HFFc6 (cell line): ENCODE measurements around the gene TEX2. TPM values are rescaled to one million over a fixed set of nuclear protein-coding genes. Genes with fewer than 3 reads are reported as not detected.
"Not testable (repeated sequence)": the region's sequence is repeated elsewhere in the genome, so short reads cannot be mapped to it uniquely, and the experiment has no call there.

Source experiments
- DNase-seq: peaks from one replicate; pipeline ENCODE4 v3.0.0-alpha.2; 2018
- H3K27ac Mint-ChIP-seq: 2 replicates; pipeline ENCODE4 v1.8.0; 2020; ENCODE audit warnings: mild to moderate bottlenecking, mixed read lengths
- H3K27me3 Mint-ChIP-seq: 2 replicates; pipeline ENCODE4 v1.8.0; 2021; ENCODE audit warnings: mild to moderate bottlenecking, moderate library complexity, mixed read lengths; ENCODE audit not compliant: insufficient read depth
- H3K36me3 Mint-ChIP-seq: 2 replicates; pipeline ENCODE4 v1.8.0; 2021; ENCODE audit warnings: low read depth, mixed read lengths
- H3K4me1 Mint-ChIP-seq: 2 replicates; pipeline ENCODE4 v1.8.0; 2020; ENCODE audit warnings: low read depth, mixed read lengths
- H3K4me3 Mint-ChIP-seq: 2 replicates; pipeline ENCODE4 v1.8.0; 2020; ENCODE audit warnings: mild to moderate bottlenecking, moderate library complexity, mixed read lengths
- H3K9me3 Mint-ChIP-seq: 2 replicates; pipeline ENCODE4 v1.8.0; 2020; ENCODE audit warnings: mild to moderate bottlenecking, mixed read lengths
- CTCF ChIP-seq: fragments of 200-600 bp; sonication (generic); IDR thresholded peaks from 2 replicates; pipeline ENCODE4 v1.5.0; 2021; ENCODE audit warnings: antibody characterized with exemption, mild to moderate bottlenecking
- total RNA-seq, 6 experiments: library from RNA; stranded (reverse); fragmentation: NEBNext Ultra II Directional; extraction: Animal tissue kit (Norgen Biotek cat#: 25700); gene quantifications; 2 replicates in 1 of 6; 3 replicates in 5 of 6; pipeline ENCODE4 v1.2.3, GENCODE V29; 2021

Gene TEX2
- total RNA-seq, 6 experiments from 2014 or later: 41.2 to 58.7 (median 44.4) TPM

DNA sequence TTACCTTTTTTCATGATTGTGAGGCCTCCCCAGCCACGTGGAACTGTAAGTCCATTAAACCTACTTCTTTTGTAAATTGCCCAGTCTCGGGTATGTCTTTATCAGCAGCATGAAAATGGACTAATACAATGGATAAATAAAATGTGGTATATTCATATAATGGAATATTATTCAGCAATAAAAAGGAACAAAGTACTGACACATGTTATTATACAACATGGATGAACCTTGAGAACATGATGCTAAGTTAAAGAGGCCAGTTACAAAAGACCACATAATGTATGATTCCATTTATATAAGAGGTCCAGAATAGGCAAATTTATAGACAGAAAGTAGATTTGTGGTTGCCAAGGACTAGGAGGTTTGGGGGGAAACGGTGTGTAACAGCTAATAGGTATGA, 138.5 kb downstream of the TEX2 start:
- H3K4me3 Mint-ChIP-seq: no peak overlapping the region
- peaks cover 2% of the 10 kb centered on the region; the same call in 1 of the 2 replicates for H3K27me3 Mint-ChIP-seq
- H3K4me1 Mint-ChIP-seq: peaks cover 45% of the 10 kb centered on the region
- peaks cover 10% of the 10 kb centered on the region for H3K36me3 Mint-ChIP-seq
- no peak for TF ChIP-seq CTCF
- no peaks in the 10 kb centered on the region for H3K9me3 Mint-ChIP-seq
- DNase-seq: no peak
- H3K27ac Mint-ChIP-seq: no peak overlapping the region

GRCh38 chr17:64123114-64123513, 139.9 kb downstream of the TEX2 start:
- Mint-ChIP-seq H3K36me3 (peaks cover 10% of the 10 kb centered on the region), H3K4me1 (peaks cover 43% of the 10 kb centered on the region), H3K27me3 (peaks cover 2% of the 10 kb centered on the region; the same call in 1 of the 2 replicates), H3K4me3 (no peak overlapping the region), H3K27ac (no peak overlapping the region), H3K9me3 (no peaks in the 10 kb centered on the region)
- no peak for TF ChIP-seq CTCF
- DNase-seq: no peak

DNA sequence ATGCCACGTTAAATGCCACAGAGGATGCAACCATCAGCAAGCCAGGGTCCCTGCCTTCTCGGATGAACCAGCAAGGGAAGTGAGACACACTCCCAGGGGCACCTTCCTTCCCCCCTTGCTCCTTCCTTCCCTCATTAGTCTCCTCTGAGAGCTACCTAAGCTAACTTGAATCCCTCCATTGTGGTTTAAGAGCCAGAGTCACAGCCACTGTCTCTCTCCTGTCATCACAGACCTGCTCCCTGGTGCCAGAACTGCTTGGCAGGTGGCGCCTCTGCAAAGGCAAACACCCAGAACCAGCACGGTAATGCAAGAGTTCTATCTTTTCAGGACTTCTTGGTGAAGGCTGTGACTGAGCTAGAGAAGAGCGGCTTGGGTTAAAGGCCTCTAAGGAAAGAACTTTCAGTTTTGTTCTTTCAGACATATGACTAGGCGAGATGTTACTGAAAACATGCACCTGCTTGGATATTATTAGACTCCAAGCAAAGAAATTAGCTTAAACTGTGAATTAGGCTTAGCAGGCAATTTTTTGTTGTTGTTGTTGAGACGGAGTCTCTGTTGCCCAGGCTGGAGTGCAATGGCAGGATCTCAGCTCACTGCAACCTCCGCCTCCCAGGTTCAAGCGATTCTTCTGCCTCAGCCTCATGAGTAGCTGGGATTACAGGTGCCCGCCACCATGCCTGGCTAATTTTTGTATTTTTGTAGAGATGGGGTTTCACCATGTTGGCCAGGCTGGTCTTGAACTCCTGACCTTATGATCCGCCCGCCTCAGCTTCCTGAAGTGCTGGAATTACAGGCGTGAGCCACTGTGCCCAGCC, 141.9 kb downstream of the TEX2 start:
- peaks cover 42% of the 10 kb centered on the region for H3K4me1 Mint-ChIP-seq

DNA sequence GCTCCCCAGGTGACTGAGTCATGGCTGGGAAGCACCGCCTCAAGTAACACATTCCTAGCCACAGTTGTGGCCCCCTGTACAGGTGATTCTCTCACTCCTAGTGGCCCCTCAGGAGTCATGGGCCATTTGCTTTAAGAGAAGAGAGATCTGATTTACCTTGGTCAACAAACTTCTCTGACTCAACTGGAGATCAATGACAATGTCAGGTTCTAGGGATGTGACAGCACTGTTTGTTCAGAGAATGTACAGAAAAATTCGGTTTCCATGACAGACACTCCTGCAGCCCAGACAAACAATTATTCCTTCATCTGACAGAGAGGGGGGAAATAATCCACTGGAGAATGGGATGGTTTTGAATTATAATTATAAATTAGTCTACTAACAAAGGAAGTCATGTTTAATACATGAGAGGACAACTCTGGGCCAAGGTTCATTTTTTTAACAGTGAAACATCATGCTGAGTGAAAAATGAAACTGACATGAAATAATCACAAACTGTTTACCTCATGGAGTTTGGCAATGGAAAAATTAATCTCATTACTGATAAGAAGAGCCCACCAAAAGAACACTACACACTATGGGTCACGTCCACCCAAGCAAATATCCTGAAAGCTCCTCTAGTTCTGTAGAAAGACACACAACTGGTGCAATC, 142.8 kb downstream of the TEX2 start:
- Mint-ChIP-seq H3K4me1 (peaks cover 42% of the 10 kb centered on the region), H3K9me3 (no peaks in the 10 kb centered on the region), H3K4me3 (no peak overlapping the region), H3K36me3 (peaks cover 10% of the 10 kb centered on the region), H3K27ac (no peak overlapping the region; the same call in 1 of the 2 replicates), H3K27me3 (peaks cover 1% of the 10 kb centered on the region; the same call in 1 of the 2 replicates)
- no peak for DNase-seq
- no peak for TF ChIP-seq CTCF

More for the DNA sequence above, 141.9 kb downstream of the TEX2 start:
- not testable (repeated sequence) for H3K4me3 Mint-ChIP-seq, DNase-seq, H3K27ac Mint-ChIP-seq, H3K9me3 Mint-ChIP-seq, H3K36me3 Mint-ChIP-seq, H3K27me3 Mint-ChIP-seq

DNA sequence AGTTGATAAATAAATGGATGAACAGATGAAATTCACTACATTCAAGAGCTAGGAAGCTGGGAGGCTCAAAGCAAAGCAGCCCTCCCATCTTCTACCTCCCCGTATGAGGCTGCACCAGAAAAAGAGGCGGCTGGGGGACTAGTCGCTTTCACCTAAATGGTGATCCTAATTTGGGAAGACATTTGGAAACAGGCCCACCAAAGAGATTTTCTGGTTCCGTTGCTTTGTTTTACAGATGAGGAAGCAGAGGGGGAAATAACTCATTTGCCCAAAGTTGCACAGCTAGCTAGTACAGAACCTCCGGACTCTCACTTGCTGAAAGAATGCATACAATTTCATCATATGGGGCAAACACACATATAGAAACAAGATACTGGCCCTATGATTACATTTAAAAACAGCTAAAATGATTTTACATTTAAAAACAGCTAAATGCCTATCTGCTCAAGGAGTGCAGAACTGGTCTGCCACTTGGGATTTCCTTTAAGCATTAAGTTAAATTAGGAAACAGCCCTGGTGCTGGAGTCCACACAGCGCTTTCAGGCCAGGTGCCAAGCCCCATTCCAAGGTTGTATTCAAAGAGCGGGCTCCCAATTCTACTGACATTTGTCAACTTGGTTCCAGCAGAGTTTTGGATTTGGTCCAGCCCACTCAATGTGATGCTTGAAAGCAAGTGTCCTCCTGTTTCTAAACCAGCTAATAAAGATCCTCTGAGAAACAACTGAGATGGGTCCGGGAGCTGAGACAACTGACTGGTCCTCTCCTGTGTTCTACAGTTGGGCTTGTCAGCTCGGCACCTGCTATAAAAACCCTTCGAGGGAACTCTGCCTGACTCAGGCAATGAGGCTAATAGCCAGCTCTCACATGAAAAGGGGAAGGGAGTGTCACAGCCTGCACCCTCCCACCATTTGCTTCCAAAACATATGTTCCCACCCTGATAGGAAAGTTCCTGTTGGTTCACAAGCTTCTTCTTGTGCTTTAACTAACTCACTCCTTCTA, 144.8 kb downstream of the TEX2 start:
- DNase-seq: no peak
- Mint-ChIP-seq H3K4me1 (peaks cover 46% of the 10 kb centered on the region), H3K4me3 (no peak overlapping the region), H3K9me3 (no peaks in the 10 kb centered on the region), H3K27ac (0 out of 2 replicates have a peak overlapping the region, but pooled peaks have one; percentile 12), H3K27me3 (no peaks in the 10 kb centered on the region; the same call in 1 of the 2 replicates), H3K36me3 (peaks cover 5% of the 10 kb centered on the region; the same call in 1 of the 2 replicates)
- no peak for TF ChIP-seq CTCF
